ENCODE results near the gene GSTM4.
"Not testable (repeated sequence)": the region's sequence is repeated elsewhere in the genome, so short reads cannot be mapped to it uniquely, and the experiment has no call there.

GSTM4 gene

DNA sequence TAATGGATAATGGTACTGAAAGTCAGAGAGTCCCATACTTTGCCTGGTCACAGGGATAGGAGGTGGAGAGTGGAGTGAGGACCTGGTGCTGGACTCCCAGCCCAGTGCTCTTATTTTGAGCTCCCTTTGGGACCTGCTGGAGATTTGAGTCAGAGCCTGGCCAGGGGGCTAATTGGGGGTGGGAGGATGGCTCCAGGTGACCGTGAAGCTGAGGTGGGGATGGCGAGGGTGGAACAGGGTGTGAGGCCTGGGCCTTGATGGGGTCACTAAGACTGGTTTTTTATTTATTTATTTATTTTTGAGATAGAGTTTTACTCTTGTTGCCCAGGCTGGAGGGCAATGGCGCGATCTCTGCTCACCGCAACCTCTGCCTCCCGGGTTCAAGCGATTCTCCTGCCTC is 18.5 kb upstream of the GSTM4 start:
- no peak for DNase-seq (ENCODE audit: low read depth in 2 of 2)

DNA sequence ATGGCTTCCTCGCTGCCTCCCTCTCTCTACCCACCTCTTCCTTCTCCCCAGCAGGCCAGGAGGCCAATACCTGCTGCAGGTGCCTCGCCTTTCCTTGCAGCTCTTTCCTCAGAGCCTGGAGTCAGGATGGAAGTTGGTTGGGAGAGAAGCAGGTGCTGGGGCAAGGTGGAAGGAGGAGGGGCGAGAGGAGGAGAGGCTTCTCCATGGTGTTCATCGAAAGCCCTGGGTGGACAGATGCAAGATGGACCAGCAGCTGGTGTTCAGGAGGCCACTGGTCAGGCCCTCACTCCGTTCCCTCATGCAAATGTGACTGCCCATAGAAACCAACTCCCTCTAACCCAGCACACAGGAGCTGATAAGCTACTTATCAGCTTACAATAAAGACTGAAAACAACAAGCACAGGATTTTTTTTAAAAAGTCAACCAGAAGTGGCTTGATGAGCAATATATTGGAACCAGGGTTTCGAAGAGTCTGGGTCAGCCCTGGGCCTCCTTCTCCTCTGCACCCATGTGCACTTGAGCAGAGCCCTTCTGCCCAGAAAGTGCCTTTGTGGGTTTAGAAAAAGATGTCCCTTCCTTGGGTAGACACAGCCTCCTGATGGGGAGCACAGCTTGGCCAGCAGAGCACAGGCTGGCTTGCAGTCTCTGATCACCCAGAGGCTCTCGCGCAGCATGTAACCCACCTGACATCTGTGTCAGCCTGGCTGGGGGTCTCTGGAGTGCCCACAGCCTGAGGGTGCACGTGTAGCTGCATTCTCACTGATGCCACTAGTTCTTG is 16.6 kb upstream of the GSTM4 start:
- no peak for DNase-seq (ENCODE audit: low read depth in 2 of 2)

DNA sequence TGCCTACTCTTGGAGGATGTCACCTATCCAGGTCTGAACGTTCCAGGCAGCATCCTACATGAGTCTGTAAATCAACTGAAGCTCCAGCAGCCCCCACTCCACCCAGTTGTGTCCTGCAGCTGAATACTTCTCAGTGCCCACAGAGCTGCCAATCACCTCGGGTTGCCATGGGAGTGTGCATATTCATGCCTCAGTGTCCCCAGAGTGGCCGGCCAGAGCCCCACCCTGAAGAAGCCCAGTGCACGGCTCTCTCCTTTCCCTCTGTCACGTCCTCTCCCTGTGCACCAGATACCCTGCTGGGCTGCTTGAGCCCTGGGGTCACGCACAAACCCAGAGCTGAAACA is 16.1 kb upstream of the GSTM4 start:
- no peak for DNase-seq (ENCODE audit: low read depth in 2 of 2)

DNA sequence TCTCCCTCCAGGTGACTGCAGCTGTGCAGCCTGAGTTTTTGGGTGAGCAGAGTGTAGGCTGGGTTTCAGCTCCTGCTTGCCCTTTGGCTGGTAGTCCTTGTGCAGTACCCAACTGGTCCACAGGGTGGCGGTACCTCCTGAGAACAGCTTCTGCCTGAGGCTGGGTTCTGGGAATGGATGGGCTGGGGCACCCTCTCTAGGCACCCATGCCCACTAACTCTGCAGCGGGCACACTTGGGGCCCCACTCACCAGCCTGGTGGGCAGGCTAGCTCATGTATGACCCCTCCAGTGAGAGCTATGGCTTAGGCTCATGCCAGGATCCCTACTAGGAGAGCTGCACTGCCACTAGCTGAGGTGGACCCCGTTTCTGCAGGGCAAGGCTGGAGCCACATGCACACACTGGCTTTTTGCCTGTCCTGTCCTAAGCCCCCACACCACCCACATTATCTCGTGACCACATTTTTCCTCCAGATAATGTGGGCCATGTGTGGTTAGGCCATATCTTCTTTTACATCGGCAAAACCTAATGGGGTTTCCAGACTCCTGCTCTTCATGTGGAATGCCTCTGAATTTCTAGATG is 15.5 kb upstream of the GSTM4 start:
- peak; percentile 75 to 85 for DNase-seq (ENCODE audit: low read depth in 2 of 2)

DNA sequence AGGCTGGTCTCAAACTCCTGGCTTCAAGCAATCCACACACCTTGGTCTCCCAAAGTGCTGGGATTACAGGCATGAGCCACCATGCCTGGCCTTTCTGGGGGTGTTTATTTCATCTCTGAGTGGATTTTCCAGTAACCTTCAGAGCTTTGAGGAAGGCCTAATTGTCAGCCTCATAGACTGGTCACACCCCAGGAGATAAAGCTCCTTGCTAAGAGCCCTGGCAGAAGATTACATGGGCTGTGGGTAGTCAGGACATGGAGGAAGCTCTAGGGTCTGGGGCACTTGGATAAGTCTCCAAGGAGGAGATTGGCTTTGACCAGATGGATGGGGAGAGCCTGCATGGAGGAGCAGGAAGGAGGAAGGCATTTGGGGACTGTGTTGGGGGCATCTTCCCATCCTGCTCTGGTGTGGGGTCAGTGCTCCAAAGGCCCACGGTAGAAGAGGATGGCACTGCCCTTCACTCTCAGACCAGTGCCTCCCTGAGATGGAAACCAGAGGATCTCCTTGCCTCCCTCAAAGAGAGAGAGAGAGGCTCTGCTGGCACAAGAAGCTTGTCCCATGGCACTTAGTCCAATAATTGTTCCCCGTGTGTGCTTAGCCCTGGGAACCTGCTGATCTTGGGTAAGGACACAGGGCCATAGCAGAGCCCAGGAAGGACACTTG is 14.7 kb upstream of the GSTM4 start:
- no peak for DNase-seq (ENCODE audit: low read depth in 2 of 2)

DNA sequence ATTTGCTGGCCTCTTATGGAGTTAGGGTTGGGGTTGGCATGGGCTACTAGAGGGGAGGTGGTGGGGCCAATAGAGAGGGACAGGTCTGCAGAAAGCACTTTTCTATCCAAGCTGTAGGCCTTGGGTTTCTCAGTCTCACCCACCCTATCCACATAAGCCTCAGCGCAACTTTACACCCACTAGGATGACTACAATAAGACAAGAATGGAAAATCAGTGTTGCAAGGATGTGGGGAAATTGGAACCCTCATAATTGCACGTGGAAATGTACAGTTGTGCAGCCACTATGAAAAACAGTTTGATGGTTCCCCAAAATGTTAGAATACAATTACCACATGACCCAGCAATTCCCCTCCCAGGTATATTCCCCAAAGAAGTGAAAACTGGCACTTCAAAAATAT is 14.0 kb upstream of the GSTM4 start:
- DNase-seq (ENCODE audit: low read depth in 2 of 2): no peak

DNA sequence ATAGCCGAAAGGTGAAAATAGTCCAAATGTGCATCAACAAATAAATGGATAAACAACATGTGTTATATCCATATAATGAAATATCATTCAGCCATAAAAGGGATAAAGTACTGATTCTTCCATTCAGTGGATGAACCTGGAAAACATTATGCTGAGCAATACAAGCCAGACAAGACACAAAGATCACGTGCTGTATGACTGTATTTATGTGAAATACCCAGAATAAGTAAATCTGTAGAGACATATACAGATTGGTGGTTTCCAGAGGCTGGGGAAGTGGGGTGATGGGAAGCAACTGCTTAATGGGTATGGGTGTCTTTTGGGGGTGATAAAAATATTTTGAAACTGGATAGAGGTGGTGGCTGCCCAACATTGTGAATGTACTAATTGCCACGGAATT is 13.3 kb upstream of the GSTM4 start:
- DNase-seq (ENCODE audit: low read depth in 2 of 2): no peak

DNA sequence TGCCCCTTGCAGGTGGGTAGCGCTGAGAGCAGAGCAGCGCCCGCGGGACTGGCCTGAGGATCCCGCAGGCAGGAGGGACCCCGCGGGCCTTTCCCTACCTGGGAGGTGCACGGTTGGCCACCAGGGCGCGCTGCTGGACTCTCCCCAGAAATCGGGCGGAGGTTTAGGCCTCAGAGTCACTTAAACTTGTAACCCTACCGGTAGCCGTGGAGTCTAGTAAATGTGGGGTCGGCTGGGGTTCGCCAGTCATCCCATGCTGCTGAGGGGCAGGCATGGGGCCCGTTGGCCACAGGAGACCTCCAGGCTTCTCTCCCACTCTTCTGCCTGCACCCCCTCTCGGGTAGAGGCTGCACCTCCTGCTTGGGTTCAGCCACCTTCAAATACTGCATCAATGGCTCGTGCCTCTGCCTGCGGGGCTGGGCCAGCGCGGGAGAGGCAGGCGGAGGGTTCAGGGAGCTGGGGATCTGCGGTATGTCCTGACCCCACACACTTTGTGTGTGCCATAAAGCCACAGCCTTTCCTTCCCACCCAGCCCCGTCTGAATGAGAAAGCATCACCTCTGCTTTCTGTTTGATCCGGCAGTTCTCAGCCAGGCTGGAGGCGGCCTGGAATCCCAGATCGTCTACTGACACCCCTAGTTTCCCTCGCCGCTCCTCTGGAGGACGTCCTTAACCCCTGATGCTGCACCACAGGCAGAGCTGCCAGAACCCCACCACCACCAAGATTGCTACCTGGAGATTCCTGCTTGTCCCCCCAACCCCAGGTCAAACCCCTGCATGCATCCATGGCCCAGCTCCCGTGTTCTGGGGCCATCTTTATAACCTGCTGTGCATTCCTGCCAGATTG is 12.3 kb upstream of the GSTM4 start:
- DNase-seq (ENCODE audit: low read depth in 2 of 2): peak; percentile 67 to 71

DNA sequence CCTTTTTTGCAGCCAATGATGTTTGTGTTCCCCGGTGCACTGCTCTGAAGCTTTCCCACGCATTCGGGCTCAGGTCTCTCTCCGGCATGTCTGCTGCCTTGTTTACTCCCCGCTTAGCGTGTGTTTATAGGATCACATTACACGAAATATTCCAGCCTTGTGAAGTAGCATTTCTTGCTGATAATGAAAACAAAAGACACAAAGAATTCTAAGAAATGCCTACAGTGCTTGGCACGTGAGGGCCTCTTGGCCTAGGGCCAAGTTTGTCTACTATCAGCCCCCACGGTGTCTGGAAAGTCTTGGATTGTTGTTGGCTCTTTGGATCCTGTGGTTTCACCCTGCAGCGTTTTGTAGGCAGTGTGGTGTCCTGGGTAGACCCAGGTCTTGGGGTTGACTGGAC is 11.2 kb upstream of the GSTM4 start:
- no peak for DNase-seq (ENCODE audit: low read depth in 2 of 2)

DNA sequence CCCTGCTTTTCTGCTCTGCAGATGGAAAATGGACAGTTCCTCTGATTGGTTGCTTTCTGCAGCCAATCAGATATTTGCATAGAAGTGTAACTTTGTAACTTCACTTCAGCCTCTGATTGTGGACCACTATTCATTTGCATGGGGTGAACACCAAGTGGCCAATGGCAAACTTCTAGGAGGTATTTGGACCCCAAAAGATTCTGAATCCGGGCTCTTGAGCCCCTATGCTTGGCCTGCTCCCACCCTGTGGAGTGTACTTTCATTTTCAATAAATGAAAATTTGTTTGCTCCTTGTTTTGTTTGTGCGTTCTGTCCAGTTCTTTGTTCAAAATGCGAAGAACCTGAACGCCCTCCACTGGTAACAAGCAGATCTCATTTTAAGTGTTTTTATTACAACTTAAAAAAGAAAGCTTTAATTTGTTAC is 6.4 kb upstream of the GSTM4 start:
- no peak for DNase-seq (ENCODE audit: low read depth in 2 of 2)

DNA sequence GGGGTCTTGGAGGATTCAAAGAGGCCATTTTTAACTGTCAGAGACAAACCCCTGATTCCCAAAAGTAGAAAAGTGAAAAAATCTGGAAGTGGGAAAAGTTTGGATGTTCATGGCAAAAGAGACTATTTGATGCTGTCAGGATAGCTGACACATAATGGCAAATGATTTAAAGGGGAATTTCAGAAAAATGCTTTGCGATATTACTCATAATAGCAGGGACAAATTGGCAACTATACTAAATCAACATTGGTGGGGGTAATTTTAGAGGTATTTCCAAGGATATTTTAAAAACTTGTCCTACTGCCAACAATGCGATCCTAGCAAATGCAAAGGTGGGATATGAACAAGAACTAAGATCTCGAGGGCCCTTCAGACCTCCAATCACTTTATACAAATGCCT is 5.3 kb upstream of the GSTM4 start:
- no peak for DNase-seq (ENCODE audit: low read depth in 2 of 2)

DNA sequence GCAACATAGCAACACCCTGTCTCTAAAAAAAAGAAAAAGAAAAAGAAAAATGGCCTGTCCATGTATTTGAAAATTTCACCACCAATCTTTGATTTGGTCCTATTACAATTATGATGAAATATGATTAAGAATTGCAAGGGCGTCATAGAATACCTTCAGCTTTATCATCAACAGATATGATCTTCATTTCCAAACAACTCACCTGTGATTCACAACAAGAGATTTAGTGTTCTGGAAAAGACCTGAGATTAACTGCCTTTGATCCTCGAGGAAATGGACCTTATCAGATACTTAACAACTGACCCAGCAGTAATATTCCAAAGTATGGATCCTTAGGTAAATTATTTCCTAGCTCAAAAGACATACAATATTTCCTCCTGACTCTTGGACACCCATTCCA is 3.5 kb upstream of the GSTM4 start:
- no peak for DNase-seq (ENCODE audit: low read depth in 2 of 2)

DNA sequence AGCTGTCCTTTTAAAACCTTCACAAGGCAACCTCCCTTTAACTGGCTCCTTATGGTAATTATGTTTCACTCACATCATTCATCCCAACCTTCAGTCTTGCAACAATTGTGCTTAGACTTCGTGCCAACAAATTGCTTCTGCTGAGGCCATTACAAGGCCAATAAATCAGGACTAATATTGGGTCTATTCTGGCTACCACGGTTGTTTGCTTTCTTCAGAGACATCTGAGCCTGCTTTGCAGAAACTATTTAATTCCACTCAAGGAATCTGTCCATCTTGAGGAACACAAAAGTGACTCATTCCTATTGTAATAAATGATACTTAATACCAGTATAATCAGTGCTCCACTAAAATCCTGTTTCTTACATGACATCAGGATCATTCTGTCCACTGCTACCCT is 2.6 kb upstream of the GSTM4 start:
- no peak for DNase-seq (ENCODE audit: low read depth in 2 of 2)

DNA sequence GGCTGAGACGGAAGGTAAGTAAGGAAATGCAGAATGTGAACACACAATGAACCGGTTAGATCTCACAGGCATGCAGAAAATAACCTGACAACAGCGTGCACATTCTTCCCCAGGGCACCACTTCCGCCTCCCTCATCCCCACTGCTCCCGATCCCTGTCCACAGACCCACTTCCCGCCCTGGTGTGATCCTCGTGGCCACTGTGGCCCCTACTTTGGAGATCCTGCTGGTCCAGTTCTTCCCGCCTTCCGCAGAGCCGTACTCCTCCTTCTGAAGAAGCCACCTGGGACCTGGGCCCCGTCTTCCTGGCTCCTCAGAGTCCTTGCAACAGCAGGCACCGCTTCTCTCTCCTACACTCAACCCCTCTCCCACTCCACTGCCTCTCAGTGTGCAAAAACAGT is 1.4 kb upstream of the GSTM4 start:
- DNase-seq (ENCODE audit: low read depth in 2 of 2): no peak

DNA sequence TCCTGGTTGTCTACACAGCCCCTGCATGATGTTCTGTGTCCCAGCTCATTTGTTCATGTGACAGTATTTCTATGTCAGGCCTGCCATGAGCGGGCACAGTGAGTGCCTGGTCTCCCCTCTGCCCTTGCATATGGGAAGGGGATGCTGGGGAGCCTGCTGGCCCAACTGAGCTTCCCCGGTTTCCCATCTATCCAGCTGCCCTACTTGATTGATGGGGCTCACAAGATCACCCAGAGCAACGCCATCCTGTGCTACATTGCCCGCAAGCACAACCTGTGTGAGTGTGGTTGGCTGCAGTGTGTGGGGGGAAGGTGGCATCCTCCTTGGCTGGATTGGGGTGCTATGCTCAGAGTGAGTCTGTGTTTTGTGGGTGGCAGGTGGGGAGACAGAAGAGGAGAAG is 1.5 kb downstream of the GSTM4 start:
- DNase-seq (ENCODE audit: low read depth in 2 of 2): no peak

DNA sequence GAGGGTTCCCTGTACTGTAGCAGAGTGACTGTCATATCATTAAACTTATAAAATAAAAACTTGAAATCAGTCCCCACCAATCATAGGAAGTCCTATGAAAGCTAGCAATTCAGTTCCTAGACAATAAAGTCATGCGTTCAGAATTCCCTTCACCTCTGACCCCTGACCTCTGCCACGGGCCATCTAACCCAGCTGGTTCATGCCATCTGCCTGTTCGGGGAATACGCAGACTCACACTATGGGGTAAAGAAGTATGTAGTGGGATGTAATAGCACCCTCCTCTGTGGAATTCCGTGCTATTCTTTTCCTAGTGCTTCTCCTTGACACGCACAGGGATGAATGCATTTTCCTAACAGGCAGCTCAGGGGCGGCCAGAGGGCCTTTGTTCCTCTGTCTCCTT is 2.1 kb downstream of the GSTM4 start:
- DNase-seq (ENCODE audit: low read depth in 2 of 2): no peak

DNA sequence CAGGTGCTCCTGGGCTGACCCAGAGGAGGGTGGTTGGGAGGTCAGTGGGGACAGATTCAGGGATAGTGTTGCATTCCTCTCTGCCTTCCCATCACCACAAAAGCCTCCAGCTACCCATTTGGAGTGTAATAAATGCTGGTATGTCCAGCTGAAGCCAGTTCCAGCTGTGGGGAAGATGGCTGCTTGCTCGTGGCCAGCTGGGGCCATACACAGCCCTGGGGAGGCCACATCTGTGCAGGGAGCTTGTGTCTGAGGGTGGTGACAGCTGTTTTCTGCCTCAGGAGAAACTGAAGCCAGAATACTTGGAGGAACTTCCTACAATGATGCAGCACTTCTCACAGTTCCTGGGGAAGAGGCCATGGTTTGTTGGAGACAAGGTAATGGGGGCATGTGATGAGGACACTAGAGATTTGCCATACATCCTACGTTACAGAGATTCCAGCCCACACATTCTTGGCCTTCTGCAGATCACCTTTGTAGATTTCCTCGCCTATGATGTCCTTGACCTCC is 2.7 kb downstream of the GSTM4 start:
- DNase-seq (ENCODE audit: low read depth in 2 of 2): no peak

DNA sequence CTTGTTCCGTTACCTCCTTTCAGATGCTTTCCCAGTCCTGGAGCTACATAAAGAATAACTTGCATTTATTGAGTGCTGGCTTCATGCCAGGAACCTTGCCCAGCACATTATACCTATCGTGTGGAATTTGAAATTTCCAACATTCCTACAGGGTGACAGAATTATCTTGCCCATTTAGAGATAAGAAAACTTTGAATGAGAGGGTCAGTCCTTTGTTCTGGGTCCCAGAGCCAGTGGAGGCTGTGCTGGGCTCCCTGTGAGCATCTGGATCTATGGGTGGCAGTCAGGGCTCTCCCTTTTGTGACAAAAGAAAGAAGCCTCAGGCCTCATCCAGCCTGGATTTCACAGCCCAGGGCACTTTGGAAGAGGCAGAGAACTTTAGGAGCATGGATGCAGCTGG is 3.2 kb downstream of the GSTM4 start:
- no peak for DNase-seq (ENCODE audit: low read depth in 2 of 2)

DNA sequence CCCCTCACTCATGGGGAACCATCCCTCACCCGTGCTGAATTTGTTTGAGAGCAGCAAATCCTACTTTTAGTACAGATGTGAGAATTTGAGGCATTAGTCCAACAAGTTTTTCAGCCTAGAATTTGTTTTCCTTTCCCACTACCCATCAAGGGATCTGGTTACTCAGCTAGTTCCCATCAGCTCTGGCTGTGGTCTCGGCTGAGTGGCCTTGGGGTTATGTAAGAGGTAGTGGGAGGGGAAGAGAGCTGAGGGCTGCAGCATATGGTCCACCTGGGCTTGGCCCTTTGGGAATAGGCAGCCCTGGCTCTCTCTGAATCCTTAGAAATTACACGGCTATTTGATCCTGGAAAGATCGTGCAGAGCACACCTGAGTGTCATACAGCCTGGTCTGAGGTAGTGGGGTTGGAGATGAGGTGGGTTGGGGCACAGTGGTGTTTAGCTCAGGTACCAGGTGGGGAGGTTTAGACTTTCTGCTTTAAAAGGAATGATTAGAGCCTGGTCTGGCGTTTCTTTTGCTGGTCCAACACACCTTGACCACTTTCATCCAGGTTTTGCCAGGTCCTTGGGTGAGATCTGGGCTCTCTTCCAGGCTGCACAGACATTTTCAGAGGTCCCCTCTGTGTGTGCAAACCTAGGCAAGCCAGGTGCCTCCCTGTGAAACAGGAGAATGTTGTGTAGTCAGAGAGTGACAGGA is 4.2 kb downstream of the GSTM4 start:
- DNase-seq (ENCODE audit: low read depth in 2 of 2): no peak

DNA sequence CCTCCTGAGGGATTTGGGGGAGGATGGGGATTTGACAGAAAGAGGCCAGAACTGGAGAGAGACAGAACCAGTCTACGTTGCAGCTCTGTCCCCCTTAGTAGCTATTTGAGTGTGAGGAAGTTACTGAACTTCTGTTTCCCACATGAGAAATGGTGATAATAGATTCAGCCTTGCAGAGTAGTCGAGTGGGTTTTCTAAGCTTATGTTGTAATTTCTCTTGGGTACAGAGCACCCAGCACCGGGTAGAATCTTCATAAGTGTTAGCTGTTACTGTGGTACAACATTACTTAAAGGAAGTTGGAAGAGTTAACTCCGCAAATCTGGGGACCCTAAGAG is 4.8 kb downstream of the GSTM4 start:
- DNase-seq (ENCODE audit: low read depth in 2 of 2): not testable (repeated sequence)

DNA sequence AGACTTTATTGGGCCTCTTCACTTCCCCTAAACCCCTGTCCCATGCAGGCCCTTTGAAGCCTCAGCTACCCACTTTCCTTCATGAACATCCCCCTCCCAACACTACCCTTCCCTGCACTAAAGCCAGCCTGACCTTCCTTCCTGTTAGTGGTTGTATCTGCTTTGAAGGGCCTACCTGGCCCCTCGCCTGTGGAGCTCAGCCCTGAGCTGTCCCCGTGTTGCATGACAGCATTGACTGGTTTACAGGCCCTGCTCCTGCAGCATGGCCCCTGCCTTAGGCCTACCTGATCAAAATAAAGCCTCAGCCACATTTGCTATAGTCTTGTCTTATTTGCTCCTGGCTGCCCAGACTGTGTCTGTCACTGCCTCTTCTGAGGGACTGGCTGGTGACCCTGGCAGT is 5.5 kb downstream of the GSTM4 start:
- DNase-seq (ENCODE audit: low read depth in 2 of 2): no peak

DNA sequence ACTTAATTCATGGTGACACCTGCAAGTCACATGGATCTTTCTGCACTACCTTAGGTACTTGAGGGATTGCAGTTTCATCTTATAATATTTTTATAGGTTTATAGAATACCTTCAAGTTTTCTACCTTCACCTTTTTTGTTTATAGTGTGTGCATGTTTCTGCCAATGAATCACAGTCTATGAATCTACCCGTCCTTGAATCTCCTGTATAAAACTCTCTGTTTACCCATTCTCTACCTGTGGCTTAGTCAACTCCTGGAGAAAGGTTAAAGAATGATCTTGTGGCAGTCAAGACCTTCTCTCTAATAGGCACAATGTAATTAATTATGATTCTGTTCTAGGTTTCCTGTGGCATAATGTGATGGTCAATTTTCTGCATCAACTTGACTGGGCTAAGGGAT is 8.8 kb downstream of the GSTM4 start:
- DNase-seq (ENCODE audit: low read depth in 2 of 2): no peak

Data from activated CD8-positive, alpha-beta memory T cell treated with anti-CD3 and anti-CD28 coated beads for 4 hours (primary cell).